HG02678 (cell line): ENCODE measurements around the gene TMEM140.
"Not testable (repeated sequence)": the region's sequence is repeated elsewhere in the genome, so short reads cannot be mapped to it uniquely, and the experiment has no call there.

Source experiments
- ATAC-seq: cut with Tn5 transposase; IDR thresholded peaks from one replicate; pipeline ENCODE4 v1.9.1; 2021; ENCODE audit warnings: mild to moderate bottlenecking, moderate library complexity; ENCODE audit not compliant: unreplicated experiment

The TMEM140 gene

DNA sequence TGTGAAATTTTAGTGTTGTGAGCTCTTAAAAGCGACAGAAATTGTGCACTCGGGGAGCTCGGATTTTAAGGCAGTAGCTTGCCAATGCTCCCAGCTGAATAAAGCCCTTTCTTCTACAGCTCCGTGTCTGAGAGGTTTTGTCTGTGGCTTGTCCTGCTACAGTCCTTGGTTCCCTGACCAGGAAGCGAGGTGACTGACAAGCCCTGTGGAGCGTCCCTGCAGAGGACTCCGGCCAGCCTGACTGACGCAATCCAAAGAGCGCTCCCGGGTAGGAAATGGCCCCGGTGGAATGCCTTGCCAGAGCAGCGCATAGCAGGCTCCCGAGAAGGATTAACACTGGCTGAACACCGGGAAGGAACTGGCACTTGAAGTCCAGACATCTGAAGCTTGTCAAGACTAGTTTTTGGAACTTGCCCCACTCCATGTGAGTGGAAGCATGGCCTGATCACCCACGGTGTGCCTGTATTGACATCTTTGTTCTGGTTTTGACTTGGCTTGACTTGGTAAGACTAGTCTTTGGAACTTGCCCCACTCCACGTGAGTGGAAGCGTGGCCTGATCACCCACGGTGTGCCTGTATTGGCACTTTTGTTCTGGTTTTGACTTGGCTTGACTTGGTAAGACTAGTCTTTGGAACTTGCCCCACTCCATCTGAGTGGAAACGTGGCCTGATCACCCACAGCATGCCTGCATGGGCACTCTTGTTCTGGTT, 23.9 kb downstream of the TMEM140 start:
- ATAC-seq, result not testable (repeated sequence)

DNA sequence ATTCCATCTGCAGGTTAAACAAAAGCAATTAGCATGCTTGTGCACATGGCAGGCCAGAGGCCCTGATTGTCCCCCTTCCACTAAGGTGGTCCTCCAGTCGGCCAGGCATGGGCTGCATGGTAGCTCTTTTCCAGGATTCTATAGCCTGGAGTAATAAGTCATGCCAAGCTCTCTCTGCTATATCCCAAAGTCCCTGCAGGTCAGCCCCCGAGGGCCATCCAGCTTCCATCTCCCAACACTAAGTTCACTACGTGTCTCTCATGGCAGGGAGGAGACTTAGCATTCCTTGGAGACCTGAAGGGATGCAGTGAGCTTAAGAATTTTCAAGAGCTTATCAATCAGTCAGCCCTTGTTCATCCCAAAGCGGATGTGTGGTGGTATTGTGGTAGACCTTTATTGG, 26.0 kb downstream of the TMEM140 start:
- ATAC-seq, result not testable (repeated sequence)

DNA sequence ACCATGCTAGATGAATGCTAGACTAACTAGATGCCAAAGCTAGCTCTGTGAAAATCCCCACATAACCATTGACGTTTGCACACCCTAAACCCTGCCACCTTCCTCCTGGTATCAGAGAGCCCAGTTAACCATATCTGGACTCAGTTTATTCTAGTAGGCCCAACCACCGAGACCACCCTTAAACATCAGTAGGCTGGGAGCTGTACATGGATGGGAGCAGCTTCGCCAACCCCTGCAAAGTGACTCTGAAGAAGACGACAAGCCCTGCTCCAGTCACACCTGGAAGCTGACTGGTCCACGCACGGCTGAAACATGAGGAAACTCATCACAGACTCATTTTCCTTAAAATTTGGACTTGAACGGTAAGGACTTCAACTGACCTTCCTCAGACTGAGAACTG, 27.1 kb downstream of the TMEM140 start:
- no peak for ATAC-seq

DNA sequence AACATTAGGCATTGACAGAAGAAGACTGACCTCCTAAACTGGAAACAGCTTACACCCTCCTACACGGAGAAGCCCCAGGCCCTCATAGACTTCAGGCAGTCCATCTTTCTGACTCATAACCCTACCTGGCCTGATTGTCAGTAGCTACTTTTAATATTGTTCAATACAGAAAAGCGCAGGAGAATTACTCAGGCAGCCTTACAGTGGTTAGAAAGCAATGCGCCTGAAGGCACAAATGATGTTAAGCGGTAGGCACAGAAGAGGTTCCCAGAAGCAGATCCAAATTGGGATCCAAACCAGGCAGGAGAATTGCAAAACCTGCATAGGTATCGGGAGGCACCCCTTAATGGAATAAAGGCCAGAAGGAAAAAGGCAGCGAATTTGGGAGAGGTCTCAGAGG, 28.1 kb downstream of the TMEM140 start:
- ATAC-seq, result no peak

DNA sequence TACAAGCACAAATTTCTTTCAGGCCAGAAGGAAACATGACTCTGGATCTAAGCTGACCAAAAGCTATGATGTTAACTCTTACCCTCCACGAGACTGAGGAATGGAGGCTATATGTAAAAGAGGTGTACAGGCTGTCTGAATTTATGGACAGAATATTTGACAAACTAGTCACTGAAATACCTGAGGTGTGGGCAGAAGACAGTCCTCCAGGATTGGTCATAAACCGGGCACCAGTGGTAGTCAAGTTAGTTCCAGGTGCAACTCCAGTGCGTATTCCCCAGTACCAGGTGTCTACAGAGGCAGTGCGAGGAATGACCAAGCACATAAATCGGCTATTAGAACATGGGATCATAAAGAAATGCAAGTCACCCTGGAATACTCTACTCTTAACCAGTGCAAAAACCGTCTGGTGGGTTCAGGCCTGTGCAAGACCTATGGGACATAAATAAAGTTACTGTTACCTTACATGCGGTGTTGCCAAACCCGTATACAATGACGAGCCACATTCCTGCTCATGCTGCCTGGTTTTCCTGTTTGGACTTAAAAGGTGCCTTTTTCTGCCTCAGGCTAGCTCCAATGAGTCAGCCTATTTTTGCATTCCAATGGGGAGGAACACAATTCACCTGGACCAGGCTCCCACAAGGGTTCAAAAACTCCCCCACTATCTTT, 29.3 kb downstream of the TMEM140 start:
- ATAC-seq, result no peak

DNA sequence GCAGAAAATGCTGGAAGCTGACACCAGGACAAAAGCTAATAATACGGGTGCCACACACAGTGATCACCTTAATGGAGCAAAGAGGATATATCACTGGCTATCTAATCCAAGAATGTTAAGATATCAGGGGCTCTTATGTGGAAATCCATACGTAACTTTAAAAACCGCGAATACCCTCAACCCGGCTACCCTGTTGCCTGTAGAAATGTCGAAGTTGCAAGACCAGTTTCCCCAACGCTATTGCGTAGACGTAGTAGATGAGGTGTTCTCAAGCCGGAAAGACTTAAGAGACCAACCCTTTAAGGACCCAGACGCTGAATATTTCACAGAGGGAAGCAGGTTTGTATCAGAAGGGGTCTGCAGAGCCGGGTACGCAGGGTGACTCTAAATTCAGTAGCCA, 30.5 kb downstream of the TMEM140 start:
- ATAC-seq, result no peak

DNA sequence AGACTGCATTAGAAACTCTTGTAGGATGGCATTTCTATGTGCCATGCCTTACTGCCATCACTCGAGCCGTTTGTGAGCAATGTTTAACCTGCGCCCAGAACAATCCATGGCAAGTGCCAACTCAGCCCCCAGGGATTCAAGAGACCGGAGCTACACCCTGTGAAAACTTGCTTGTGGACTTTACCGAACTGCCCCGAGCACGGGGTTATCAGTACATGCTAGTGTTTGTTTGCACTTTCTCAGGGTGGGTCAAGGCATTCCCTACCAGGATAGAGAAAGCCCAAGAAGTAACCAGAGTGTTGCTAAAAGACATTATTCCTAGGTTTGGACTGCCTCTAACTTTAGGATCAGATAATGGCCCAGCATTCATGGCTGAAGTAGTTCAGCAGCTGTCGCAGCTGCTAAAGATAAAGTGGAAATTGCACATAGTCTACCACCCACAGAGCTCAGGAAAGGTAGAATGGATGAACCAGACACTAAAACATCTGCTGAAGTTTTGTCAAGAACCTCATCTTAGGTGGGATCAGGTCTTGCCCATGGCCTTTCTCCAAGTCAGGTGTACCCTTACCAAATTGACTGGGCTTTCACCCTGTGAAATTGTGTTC, 31.6 kb downstream of the TMEM140 start:
- ATAC-seq, result no peak

DNA sequence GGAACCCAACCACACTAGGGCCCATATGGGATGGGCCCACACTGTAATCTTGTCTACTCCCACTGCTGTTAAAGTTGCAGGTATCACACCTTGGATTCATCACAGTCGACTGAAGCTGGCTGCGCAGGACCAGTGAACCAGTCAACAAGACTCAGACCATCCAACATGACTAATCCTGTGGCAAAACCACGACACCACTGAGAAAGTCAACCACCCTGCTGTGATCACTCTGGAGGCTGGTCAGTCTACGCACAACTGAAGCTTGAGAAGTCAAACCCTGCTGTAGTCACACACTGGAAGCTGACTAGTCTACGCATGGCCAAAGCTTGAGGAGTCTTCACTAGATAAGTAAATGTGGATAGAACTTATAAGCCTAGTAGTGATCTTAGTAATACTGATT, 32.2 kb downstream of the TMEM140 start:
- no peak for ATAC-seq

DNA sequence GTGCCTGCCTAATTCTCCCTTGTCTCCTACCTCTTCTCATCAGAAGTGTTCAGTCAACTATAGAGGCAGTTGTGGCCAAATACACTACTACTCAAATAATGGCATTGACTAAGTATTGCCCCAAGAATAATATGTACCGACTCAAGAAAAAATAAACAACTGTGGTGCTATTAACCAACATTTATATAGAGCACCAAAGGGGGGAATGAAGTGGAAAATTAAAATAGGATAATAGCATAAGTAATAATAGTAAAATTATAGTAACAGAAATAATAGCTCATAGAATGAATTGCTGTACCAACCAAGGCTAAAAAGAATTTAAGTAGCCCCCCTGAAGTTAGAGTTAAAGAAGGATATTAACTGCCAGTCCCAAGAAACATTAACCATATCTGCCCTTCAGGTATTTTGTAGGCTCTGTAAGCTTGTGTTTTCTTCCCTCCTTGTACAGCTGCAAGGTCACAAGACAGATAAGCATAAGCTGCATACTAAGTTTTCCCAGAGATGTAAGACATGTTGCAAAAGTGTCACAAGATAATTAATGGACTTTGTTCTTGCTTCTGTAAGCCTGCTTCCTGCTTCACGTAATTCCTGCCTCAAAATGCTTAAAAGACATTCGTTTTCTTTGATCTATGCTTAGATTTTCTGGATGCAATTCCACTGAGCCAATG, 33.5 kb downstream of the TMEM140 start:
- ATAC-seq, result no peak

DNA sequence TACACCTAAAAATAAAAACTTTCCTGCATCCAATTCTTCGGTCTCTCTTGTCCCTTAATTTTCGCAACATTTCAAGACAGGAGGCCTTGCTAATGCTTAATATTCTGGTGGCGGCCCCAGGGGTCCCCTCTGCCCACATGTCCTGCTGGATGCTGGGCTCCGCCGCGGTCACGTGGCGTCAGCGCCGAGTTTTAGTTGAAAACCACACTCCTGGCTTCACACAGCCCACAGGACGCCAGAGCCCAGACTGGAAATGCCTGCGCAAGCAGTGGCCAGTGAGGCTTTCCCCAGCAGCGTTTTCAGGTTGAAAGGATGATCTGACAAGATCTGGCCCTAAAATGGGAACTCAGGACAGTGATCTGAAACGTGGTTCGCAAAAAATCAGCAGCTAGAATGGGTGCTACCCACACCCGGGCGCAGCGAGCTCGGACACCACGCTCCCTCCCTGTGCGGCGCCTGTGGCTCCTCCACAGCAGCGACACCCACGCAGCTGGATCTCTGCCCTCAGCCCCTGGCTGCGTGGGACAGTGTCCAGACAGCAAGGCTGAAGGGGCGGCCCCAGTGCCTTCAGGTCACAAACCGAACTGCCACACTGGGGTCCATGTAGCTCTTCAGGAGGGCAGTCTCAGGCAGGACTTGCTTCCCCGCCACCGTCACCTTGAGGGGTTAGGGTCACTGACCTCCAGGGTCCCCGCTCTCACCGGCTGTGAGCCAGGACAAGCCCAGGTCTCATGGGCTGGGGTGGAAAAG, 34.2 kb downstream of the TMEM140 start:
- ATAC-seq, result no peak

DNA sequence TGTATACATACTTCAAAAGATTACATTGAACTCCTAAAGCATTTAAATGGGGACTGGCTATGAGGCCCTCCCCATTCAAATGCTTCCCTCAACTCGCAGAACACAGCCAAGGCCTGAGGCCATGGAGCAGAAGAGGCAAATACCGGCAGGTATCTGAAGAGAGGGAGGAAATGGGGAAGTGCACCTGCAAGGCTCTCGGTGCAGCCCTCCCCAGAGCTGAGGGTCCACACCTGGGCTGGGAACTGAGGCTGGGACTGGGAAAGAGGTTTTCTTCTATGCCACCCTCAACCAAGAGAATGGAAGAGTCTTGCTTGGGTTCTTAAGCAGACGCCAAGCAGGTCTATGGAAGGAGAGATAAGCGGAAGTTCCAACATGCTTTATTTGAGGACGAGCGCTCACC, 35.6 kb downstream of the TMEM140 start:
- no peak for ATAC-seq

DNA sequence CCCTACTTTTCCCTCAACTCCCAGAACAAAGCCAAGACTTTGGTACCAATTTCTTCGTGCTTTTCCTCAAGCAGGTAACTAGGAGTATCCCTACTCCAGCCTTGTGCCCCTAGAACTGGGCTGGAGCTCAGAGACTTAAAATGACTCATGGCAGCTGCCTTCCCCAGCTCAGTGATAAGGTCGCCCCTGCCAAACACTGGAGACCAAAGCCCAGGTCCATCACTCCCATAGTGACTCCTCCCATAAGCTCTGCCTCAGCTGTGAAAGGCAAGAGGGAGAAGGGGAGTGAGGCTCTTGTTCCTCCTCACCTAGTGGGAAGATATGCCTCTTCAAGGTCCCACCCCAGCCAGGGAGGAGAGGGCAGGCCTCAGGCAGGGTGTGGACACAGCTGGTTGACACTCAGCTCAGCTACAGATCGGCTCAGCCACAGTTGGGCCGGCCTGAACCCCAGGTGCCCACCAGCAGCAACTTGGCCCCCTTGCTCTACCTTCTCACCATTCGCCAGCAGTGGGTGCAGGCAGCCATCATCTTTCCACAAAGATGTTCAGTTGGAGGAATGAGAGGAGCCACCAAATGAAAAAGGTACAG, 36.5 kb downstream of the TMEM140 start:
- ATAC-seq, result no peak

DNA sequence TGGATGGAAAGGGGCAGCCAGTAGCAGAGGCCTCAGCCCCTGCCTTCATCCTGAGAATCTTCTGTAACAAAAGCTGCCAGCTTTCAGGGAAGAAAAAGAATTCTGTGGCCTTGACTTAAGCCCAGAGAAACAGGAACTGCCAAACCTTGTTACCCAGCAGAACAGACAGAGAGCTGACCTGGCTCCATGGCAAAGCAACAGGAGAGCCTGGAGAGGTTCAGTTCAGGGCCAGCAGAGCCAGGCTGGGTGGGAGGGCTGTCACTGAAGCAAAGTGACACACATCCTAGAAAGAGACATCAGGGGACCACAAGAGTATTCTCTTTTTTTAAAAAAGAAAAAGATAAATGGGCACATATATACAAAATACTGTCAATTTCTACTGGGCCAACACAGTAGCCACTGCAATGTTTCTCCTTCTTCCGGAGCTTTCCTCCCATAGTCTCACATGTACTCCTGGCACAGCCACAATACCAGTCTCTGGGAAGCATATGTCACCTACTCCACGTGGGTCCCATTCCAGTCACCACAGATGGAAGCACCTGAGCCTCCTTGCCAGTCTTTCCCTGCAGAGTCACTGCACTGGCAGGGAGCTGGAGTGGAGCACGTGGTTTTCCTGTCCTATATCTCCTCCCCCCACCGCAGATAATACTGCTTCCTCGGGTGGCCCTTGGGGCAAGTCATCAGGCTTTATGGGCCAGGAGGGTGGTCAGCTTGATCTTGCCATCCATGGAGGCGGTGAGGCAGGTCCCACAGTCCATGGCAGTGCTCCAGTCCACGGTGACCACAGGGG, 37.8 kb downstream of the TMEM140 start:
- ATAC-seq, result no peak

DNA sequence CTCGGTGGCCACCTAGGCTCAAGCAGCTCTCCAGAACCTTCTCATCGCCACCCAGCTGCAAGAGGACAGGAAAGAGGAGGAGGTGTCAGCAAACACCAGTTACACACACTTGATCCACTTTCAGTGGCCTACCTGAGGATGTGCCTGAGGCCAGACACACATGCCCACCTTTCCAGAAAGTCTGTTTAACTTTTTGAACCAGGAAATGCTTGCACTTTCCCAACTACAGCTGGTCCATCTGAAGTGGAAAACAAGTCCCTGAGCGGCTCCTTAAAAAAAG, 38.3 kb downstream of the TMEM140 start:
- no peak for ATAC-seq

DNA sequence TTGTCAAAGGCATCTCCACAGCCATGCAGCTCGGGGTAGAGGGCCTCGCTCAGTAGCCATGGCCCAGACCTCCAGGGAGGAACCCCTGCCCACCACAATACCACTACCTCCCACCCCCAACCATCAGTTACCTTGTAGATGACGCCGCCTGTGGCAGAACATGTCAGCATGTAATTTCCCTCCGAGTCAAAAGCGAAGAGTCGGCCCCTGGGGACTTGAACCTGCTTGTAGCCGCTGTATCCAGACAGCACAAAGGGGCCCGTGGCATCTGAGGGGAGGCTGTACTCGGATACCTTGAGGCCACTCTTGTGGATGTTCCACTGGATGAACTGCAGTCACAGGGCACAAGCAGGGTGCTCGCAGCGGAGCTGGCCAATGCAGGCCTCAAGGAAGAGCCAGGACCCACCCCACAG, 39.0 kb downstream of the TMEM140 start:
- ATAC-seq, result no peak

DNA sequence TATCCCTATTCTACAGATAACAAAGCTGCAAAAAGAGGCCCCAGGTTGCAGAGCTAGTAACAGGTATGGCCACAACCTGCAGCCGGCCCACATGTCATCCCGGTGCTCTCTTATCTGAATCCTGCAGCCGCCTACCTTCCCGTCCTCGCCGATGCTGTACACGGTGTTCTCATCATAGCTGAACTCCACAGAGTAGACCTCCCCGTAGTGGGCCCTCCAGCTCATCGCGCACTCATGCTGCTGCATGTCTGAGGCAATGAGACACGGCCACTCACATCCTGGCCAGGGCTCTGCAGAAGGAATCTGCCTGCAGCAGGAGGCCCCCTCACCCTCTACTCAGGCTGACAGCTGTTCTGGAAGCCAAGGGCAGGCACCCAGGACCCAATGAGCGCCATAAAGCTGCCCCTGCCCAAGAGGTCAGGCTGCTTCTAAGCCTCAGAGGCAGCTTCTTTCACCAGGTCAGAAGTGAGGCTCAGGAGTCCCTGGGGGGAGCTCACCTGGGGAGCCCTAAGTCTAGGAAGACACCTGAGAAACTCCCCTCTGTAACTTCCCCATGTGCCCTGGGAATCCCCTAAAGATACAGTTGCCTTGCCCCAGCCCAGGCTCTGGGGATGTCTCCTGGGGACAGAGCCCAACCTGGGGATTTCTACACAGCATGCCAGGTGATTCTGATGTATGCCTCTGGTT, 40.6 kb downstream of the TMEM140 start:
- ATAC-seq, result peak; percentile 55

DNA sequence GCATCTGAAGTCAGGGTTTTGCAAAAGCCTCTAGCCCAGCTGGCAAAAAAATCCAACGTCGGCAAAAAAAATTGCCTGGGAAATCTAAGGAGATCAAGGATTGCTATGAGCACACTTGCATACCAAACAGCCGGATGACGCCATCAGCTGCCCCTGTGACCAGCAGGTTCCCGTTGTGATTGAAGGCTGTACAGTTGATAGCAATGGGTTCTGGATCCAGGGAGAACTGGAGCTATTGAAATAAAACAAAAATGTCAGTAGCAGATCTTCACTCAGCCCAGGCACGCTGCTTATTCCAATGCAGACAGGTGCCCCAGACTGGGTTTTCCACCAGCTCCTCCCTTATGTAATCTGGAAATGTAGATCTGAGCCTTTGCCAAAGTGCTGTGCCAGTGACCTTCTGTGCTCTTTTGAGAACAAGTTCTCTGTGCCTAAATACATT, 41.4 kb downstream of the TMEM140 start:
- no peak for ATAC-seq

DNA sequence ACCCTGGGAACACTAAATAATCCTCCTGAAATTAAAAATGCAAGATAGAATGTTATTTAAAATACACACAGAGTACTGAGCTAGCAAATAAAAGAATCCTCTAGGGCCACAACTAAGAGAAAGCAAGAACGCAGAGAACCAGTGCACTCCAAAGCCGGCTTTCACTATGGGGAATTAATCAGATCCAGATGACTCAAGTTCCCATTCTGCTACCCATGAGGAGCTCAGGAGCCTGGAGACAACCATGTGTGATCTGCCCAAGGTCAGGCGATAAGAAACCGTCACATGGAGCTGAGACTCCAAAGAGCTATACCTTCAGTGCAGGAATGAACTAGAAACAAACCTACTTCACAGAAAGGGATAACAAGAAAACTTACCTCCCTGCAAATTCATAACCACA, 42.1 kb downstream of the TMEM140 start:
- ATAC-seq, result no peak

DNA sequence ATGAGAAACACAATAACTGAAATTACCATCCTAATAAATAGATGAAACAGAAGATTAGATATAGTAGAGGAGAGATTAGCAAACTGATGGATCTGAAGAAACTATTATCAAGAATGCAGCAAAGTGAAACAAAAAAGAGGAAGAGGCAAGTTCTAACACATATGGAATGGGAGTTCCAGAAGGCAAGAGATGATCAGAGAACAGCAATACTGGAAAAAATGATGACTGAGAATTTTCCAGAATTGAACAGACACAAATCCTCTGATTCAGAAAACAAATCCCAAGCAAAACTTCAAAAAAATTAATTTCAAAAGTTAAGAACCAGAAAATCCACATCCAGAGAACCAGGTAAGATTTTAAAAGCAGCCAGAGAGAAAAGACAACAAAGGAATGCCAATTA, 42.8 kb downstream of the TMEM140 start:
- ATAC-seq, result no peak
